Left hindlimb (tissue), 1 donor: ENCODE data around the gene GPR141.
"Not testable (repeated sequence)": the region's sequence is repeated elsewhere in the genome, so short reads cannot be mapped to it uniquely, and the experiment has no call there.

Experiments
- DNase-seq: peaks from one replicate; pipeline ENCODE4 v3.0.0-alpha.2; 2018

Gene GPR141

DNA sequence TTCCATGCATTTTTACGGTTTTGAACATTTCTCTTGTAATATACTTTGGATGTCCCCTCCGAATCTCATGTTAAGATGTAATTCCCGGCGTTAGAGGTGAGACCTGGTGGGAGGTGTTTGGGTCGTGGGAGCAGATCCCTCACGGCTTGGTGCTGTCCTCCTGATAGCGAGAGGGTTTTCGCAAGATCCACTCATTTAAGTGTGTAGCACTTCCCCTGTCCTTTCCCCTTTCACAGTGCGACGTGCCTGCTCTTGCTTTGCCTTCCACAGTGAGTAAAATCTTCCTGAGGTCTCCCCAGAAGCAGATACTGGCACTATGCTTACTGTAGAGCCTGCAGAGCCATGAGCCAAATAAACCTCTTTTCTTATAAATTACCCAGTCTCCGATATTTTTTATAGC, 6.6 kb downstream of the GPR141 start:
- DNase-seq = no peak

GRCh38 chr7:37694208-37695094, 10.9 kb downstream of the GPR141 start:
- DNase-seq = no peak

DNA sequence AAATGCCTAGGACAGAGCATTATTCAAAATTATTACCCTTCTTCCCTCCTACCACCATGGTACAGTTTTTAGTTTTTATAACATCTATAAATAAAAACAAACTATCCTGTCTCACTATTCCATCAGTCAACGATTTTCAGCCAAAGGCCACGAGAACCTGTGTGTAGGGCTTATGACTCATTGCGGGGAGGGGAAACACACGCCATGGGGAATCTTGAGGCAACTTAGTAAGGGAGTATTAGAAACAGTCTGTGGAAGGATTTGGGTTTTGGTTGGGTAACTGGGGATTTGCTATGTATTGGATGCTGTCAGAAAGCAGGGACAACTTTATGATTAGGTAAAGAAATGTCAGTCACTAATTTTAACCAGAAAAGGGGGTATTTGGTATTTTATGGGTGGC, 14.7 kb downstream of the GPR141 start:
- DNase-seq = no peak

GRCh38 chr7:37698782-37699181, 15.2 kb downstream of the GPR141 start:
- no peak for DNase-seq

DNA sequence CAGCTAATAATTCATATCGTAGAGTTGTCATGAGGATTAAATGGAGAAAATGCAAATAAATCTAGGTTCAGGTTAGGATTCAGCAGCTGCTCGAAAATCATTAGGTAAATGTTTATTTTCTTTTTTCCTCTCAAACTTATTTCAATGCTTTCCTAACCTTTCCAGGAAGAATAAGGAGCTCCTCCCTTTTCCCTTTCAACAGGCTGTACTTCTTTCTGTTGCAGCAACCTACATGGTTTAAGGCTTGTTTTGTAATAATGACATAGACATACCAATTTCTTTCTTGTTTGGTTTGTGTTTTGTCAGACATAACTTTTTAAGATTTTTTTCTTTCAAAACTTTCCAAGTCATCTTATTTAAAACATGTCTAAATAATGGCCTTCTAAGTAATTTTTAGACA, 18.2 kb downstream of the GPR141 start:
- DNase-seq = no peak

- no peak for DNase-seq
These were observed 19.8 kb downstream of the GPR141 start for GRCh38 chr7:37703361-37703760.

- not testable (repeated sequence) for DNase-seq
These were observed 20.8 kb downstream of the GPR141 start for GRCh38 chr7:37704328-37704833.

DNA sequence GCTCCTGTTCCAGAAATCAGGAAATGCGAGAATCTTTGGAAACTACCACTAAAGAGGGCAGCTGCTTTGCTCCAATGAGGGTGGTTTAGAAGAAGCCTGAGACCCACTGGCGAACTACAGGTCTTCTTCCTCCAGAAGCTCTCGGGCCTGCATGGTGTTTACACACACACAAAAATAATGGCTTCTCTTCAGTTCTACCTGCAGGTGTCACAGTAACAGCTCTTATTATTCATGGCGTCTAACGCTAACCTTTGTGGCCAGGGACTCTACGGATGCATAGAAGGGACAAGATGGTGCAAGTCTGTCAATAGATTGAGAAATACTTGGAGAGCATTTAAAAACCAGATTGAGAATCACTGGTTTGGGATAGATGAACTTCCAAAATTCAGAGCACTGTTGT, 22.4 kb downstream of the GPR141 start:
- DNase-seq = no peak

DNA sequence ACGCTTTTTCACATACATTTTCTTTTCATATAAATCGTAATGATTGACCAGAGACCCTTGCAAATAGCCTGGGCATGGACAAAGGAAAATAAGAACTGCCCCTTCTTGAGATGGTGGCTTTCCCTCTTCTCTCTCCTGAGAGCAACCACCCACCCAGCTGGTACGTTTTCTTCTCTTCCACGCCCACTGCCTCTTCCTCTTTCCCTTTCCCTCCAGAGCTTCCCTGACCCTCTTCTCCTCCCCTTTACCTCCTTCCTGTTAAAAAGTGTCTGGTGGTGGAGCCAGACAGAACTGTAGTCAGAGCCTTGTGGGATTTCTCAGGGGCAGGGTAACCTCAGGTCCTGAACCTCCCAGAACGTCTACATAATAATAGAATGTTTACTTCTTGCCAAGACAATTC, 23.2 kb downstream of the GPR141 start:
- no peak for DNase-seq

GRCh38 chr7:37707754-37708485, 24.4 kb downstream of the GPR141 start:
- no peak for DNase-seq

GRCh38 chr7:37709631-37710509, 26.3 kb downstream of the GPR141 start:
- no peak for DNase-seq

- DNase-seq = no peak
These were observed 30.0 kb downstream of the GPR141 start for GRCh38 chr7:37713613-37714012.

DNA sequence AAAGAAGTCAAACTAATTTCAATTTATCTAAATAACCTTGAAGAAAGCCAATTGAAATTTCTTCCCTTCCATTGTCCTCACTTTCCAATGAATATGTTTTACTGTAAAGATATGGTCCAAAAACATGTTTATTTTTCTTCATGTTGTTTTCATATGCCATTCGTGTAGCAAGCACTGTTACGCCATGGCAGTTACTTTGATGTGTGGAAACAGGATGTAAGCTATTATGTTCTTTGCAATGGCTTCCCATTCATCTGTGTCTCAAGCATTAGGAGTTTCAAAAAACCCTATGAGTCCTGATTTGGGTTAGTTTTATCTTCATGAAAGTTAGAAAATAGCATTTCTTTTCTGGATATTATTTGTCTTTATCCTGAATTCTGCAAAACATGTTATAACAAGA, 31.0 kb downstream of the GPR141 start:
- no peak for DNase-seq

DNA sequence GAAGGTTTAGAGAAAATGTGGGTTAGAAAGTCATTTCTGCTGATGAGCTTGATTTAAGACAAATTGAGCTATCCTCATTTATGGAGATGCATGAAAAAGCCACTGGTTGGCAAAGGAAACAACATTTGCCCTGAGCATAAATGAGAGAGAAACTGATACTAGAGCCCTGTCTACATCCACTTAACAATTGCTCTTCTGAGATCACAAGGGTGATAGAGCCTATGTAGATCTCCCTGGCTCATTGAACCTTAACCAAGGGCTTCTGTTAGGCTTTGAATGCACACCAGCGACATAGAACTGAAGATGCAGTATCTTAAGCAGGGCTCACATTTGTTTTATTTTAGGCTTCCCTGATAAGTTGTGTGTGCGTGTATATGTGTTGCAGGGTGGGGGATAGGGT, 35.0 kb downstream of the GPR141 start:
- no peak for DNase-seq

- DNase-seq = no peak
These were observed 35.5 kb downstream of the GPR141 start for GRCh38 chr7:37719077-37719476.

DNA sequence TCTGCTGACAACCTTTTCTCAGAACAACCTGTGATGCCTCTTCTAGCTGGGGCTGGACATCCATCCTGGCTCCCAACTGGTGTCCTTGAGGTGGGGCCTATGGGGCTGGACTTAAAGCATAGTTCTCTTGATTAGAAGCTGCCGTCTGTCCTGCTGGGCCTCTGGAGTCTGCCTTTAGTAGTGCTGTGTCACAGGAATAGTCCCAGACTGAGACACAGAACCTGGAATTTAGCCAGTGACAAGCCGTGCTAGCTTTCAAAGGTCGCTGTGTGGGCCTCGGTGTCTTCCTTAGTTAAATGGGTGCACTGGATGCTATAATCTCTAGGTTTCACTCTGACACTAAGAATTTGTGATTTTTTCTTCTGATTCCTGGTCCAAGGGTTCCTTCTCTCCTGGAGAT, 41.2 kb downstream of the GPR141 start:
- no peak for DNase-seq

DNA sequence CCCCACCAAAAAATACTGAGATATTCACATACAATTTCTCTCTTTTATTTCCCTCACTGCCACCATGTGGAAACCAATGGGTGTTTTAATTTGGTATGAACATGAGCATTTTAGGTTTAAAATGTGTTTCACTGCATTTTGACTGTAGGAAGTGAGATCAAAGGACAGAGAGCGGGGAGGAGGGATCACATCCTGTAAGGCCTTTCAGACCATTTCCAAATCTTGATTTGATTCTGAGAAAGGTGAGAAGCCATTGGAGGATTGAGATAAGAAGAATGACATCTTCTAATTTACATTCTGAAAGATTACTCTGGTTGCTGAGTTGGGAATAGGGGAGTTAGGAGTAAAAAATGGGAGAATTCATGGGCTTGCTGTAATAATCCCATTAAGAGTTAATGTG, 42.5 kb downstream of the GPR141 start:
- no peak for DNase-seq

DNA sequence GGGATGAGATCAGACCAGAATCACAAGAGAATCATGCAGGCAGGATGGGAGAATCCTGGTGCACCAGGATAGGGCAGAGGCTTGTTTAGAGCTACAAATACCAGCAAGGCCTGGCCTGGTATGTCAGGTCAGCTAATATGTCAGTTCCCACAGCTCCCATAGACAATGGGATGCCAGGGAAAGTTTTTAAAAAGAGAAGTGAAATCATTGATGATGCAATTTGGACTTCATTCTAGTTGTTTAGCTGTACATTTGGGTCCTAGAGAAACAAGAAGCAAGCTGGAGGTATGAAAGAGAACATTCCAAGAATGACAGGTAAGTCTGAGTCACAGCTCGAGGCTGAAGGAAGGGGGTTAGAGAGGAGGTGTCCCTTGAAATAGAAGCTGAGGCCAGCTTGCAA, 45.2 kb downstream of the GPR141 start:
- DNase-seq = no peak

DNA sequence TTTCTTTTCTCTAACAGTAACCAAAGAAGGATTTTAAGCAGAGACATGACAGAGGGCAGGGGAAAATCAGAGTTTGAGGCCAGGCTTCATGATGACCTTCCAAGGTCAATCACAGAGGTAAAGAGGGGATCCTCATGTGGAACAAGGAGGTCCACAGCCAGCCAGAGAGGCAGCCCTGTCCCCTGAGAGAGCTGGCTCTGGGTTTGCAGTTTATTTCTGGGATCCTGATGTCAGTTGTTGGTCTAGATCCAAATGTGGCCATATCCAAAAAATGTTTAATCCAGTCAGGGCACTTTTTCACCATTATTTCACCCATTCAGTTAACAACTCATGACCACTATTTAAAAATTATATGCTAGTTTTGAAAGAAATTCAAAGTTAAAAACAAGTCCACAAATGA, 45.6 kb downstream of the GPR141 start:
- DNase-seq = no peak

GRCh38 chr7:37730501-37730900, 46.9 kb downstream of the GPR141 start:
- peak; percentile 40 for DNase-seq

DNA sequence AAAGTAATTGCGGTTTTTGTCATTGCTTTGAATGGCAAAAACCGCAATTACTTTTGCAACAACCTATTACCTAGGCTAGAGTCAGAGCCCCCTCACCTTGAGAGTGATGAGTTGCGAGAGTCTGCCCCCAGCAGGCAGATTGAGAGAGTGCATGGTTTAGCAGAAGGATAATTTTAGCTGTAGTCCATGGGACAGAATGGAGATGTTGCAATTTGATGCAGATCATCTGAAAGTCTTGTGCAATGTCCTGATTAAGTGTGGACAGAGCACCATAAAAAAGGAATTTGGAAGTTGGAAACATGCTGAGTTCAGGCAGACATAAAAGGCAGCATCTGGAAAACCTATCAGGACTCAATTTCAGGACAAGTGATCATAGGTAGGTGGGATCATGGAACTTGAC, 48.7 kb downstream of the GPR141 start:
- no peak for DNase-seq

GRCh38 chr7:37732888-37733287, 49.3 kb downstream of the GPR141 start:
- DNase-seq = no peak

- DNase-seq = no peak
These were observed 51.6 kb downstream of the GPR141 start for GRCh38 chr7:37735196-37735595.
